Inflammatory macrophage treated with lipopolysaccharide for 4 hours (primary cell): Measurements from ENCODE around the gene FAM83B.
"Not testable (repeated sequence)": the region's sequence is repeated elsewhere in the genome, so short reads cannot be mapped to it uniquely, and the experiment has no call there.

Source experiments
- DNase-seq: peaks from one replicate; pipeline ENCODE4 v3.0.0-alpha.2; 2020

The FAM83B gene

DNA sequence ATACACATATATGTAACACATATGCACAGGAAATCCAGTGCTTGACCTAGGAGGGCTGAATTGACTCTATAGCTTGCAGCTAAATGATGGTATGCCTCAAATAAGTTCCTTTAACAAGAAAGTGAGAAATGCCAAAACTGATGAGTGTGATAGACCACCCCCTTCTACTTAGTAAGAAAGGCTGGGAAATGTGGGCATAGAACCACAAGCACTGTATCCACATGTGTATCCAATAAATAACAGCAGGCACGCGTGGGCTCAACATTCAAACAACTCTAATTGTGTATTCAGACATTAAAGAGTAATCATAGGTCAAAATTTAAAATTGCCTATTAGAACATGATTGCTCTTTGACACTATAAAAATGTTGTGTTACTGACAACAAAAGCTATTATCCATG, 54.1 kb downstream of the FAM83B start:
- DNase-seq: no peak

GRCh38 chr6:54903884-54904283, 57.3 kb downstream of the FAM83B start:
- no peak for DNase-seq

- DNase-seq: no peak
These were observed 60.8 kb downstream of the FAM83B start for GRCh38 chr6:54907355-54907754.

GRCh38 chr6:54909184-54909583, 62.6 kb downstream of the FAM83B start:
- DNase-seq: no peak

DNA sequence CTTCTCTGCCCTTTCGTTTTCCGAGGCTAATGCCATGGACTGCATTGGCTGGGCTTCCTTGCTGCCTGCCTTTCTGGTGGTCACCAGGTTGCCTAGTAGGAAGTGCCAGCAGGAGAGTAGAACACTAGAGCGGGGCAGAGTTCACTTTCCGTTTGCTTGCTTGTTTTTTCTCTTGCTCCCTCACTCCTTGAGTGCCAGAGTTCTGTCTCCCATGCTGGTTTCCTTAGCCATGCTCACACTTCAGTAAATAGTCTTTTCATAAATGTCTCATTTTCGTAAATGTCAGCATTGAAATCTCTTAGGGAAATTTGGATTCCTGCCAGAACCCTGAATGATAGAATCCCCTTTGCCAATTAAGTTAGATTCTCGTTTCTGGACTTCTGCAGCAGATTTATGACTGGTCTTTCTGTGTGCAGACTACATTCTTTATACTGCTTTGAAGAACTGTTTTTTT, 63.9 kb downstream of the FAM83B start:
- DNase-seq: no peak

- no peak for DNase-seq
These were observed 64.3 kb downstream of the FAM83B start for GRCh38 chr6:54910921-54911320.

GRCh38 chr6:54913211-54913610, 66.6 kb downstream of the FAM83B start:
- no peak for DNase-seq

GRCh38 chr6:54916858-54917257, 70.3 kb downstream of the FAM83B start:
- no peak for DNase-seq

GRCh38 chr6:54920628-54921027, 74.1 kb downstream of the FAM83B start:
- DNase-seq: no peak

DNA sequence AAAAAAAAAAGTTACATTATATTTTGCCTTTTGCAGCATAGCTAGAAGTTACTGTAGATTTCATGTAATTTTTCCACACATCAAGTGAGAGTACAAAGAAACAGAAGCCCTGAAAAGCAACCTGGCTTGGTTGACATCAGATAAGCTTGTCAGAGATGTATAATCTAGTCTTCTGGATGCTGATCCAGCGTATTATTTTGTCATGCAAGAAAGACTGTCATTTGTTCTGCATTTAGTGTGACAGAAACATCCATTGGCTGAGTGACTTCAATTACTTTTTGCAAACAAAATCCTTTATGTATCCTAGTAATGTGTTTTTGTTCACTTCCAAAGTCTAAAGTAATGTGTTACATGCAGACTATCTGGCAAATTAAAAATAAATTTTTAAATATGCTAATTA, 75.3 kb downstream of the FAM83B start:
- no peak for DNase-seq

DNA sequence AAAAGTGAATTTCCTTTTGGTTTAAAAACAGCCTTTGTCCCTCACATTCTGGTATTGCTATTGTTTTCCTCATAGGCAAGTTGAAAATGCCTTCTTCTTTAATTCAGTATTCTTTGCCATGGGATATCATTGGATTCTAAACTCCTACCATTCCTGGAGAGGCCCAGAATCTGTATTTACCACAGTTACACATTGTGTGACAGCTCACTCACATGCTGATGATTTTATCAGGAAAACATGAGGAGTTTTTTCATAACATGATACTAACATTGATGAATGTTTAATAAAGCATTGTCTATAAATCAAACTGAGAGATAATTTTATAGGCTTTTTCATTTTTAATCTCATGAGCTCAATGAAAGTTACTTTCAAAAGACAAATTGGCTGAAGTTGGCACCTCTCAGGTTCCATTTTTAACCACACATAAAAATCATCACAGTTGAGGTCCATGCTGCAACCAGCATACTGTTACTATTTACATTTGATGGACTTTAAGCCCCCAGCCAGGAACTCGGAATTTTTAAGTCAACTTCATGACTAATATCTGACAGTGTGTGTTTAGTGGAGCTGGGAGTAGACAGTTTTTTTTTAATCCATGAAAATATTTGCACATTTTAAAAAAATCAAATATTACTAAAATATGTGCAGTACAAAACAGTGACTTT, 82.8 kb downstream of the FAM83B start:
- no peak for DNase-seq

DNA sequence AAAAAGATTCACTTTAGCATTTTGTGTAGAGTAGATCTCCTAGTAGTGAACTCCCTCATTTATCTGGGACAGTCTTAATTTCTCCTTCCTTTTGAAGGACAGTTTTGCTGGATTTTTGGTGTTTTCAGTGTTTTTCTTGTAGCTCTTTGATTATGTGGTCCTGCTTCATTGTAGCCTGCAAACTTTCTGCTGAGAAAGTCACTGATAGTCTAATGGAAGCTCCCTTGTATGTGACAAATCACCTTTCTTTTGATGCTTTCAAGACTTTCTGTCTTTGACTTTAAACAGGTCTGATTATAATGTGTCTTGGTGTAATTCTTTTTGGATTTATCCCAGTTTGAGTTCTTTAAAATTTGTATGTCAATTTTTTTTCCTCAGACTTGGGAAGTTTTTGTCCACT, 86.1 kb downstream of the FAM83B start:
- DNase-seq: no peak

DNA sequence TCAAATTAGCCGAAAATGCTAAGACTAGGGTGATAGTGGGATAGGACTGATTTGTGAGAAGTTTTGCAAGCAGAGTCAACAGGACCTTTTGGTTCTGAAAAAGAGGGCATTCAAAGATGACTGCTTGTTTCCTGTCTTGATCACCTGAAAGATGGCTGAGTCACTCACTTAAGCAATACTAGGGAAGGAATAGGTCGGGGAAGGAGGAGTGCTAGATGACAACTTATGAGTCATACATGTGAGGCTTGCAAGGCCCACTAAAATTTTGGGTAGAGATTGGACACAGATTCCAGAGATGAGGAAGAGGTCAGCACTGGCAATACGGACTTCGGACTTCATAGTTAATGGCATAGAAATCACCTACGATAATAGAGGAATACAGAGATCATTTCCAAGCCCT, 89.2 kb downstream of the FAM83B start:
- no peak for DNase-seq

GRCh38 chr6:54937371-54937770, 90.8 kb downstream of the FAM83B start:
- DNase-seq: no peak

DNA sequence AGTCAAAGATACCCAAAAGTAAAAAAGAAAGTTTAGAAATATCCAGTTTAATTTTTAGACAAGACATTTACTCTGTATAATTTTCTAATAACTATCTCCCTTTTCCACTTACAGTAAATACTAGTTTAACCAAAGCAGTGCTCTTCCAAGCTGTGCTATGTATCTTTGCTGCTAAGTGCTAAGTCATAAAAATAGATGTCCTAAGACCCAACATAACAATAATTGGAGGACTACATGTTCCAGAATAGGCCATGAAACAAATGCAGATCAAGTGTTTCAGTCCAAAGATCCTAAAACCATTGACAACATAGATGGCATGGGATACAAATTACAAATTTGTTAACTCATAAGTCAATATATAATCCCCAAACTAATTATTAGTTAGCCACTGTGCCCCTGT, 111.1 kb downstream of the FAM83B start:
- no peak for DNase-seq

DNA sequence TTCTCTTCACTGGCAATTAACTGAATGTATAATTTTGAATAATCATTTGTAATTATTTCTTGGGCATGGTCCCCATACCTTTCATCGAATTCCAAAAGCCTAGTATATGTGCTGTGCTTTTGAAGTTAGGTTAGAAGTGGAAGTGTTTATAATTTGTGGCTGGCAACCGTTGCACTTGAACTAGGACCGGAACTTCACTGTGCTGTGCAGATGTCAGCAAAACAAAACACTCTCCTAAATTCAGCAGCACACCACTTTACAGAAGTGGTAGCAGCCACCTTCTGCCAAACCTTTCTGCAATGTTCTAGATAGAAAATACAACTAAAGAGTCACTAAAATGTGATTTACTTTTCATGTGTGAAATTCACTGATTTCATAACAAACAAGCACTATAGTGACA, 111.9 kb downstream of the FAM83B start:
- no peak for DNase-seq

GRCh38 chr6:54959820-54960219, 113.2 kb downstream of the FAM83B start:
- no peak for DNase-seq

DNA sequence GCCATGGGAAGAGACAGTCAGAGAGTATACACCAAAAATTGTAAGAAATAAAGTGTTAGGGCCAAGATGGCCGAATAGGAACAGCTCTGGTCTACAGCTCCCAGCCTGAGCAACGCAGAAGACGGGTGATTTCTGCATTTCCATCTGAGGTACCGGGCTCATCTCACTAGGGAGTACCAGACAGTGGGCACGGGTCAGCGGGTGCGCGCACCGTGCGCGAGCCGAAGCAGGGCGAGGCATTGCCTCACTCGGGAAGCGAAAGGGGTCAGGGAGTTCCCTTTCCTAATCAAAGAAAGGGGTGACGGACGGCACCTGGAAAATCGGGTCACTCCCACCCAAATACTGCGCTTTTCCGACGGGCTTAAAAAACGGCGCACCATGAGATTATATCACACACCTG, 114.8 kb downstream of the FAM83B start:
- not testable (repeated sequence) for DNase-seq

DNA sequence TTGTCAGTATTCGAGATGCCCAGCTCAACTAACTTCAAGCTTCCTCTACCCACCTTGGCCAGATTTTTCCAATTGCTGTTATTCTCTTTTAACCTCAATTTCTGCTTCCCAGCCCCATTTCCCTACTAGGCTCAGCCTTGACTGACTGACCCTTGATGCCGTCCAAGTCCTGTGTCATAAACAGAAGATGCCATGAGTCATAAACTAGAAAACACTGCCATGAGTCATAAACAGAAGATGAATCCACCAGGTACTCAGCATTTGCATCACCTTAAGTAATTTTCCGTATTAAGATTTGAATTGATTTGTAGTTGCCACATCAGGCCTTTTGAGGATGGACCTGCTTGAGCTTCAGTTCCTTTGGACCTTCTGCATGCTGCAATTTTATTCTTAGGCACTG, 123.8 kb downstream of the FAM83B start:
- DNase-seq: no peak

DNA sequence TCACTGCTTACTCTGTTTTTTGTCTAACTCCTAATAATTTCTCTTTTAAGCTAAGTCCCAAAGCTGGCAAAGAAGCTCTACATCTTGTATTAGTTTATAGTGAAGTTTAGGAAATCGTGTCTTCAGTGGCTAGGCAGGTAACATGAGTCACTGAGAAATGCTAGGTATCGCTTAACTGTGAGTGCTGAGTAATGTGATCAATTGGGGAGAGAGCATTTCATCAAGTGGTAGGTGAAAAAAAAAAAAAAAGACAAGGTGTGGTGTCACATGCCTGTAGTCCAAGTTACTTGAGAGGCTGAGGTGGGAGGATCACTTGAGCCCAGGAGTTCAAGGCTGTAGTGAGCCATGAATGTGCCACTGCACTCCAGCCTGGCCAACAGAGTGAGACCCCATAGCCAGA, 125.3 kb downstream of the FAM83B start:
- DNase-seq: no peak

GRCh38 chr6:54979161-54979560, 132.6 kb downstream of the FAM83B start:
- DNase-seq: not testable (repeated sequence)

- no peak for DNase-seq
These were observed 134.1 kb downstream of the FAM83B start for GRCh38 chr6:54980511-54981275.

GRCh38 chr6:54981276-54981609, 134.7 kb downstream of the FAM83B start:
- DNase-seq: no peak

DNA sequence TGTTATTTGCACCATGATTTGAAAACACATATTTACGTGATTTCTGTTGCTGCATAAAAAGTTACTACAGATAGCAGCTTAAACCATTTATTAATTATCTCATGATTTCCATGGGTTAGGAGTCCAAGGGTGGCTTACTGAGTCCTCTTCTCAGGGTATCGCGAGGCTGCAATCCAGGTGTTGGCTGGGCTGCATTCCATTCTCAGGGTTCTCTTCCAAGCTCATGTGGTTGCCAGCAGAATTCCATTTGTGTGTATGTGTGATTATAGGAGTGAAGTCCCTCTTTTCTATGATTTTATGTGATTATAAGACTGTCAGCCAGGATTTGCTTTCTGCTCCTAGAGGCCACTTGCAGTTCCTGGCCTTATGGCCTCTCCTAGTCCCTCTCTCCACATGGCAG, 135.1 kb downstream of the FAM83B start:
- DNase-seq: no peak
